Endothelial cell of umbilical vein (primary cell): ENCODE data around the gene SPTBN5. TPM values are rescaled to one million over a fixed set of nuclear protein-coding genes. Genes with fewer than 3 reads are reported as not detected.

Experiments
- BruUV-seq: library from RNA; stranded (reverse); fragments of 400-500 nt; replicated peaks from 2 replicates; lab custom pipeline; 2021; lab: Mats Ljungman, UMichigan
- CTCF ChIA-PET: fragments of 300-600, 350-600 bp; sonication (Branson Sonifier 250); formaldehyde crosslinking; loops from one replicate; lab custom pipeline; 2021; ENCODE audit warnings: antibody characterized with exemption, inconsistent platforms; lab: Charles Lee
- POLR2A ChIA-PET: fragments of 300-600, 350-600 bp; sonication (Branson Sonifier 250); formaldehyde crosslinking; loops from one replicate; lab custom pipeline; 2021; ENCODE audit warnings: antibody characterized with exemption, inconsistent platforms; lab: Charles Lee
- DNase-seq: peaks from one replicate; pipeline ENCODE4 v3.0.0-alpha.2; 2011; ENCODE audit warnings: low read depth, low spot score
- FAIRE-seq: peaks from 2 replicates; lab custom pipeline; 2011; peaks lifted over from hg19 to GRCh38; lab: Jason Lieb, UNC
- H2AFZ ChIP-seq: 2 replicates; pipeline ENCODE4 v1.6.0; 2012; ENCODE audit warnings: low read depth, low read length, control low read depth, inconsistent platforms
- H3K27ac ChIP-seq: 2 replicates; pipeline ENCODE4 v1.5.1; 2011; ENCODE audit warnings: low read depth, mild to moderate bottlenecking, control low read depth, low read length, moderate library complexity; ENCODE audit not compliant: insufficient read depth
- H3K27me3 ChIP-seq, 2 experiments: 2 replicates each; pipeline versions ENCODE4 v1.6.0 to v1.6.1; 2011; ENCODE audit warnings: low read length in 2 of 2, mixed read lengths in 1 of 2; ENCODE audit not compliant: control insufficient read depth in 2 of 2, insufficient read depth in 2 of 2
- H3K36me3 ChIP-seq, 2 experiments: 2 replicates in 1 of 2; 3 replicates in 1 of 2; pipeline ENCODE4 v1.5.1; 2011; ENCODE audit warnings: low read length in 2 of 2, mild to moderate bottlenecking in 1 of 2, moderate library complexity in 1 of 2; ENCODE audit not compliant: control insufficient read depth in 2 of 2, insufficient read depth in 2 of 2; ENCODE audit errors: extremely low read depth in 1 of 2
- H3K4me1 ChIP-seq: 3 replicates; pipeline ENCODE4 v1.5.1; 2011; ENCODE audit warnings: mild to moderate bottlenecking, low read length; ENCODE audit not compliant: control insufficient read depth, insufficient read depth; ENCODE audit errors: extremely low read depth
- H3K4me2 ChIP-seq: 2 replicates; pipeline ENCODE4 v1.6.1; 2011; ENCODE audit warnings: low read length, control low read depth, mixed read lengths; ENCODE audit not compliant: insufficient read depth
- H3K4me3 ChIP-seq, 3 experiments: fragments of 200-600 bp in 1 of 3; sonication (generic), shearing (Covaris generic) in 1 of 3; replicated peaks in 1 of 3; 2 replicates each; pipeline ENCODE4 v1.5.1; 2011 to 2016; ENCODE audit warnings: control low read depth in 3 of 3, low read length in 3 of 3, mild to moderate bottlenecking in 2 of 3, inconsistent platforms in 1 of 3, low read depth in 1 of 3, moderate library complexity in 1 of 3; ENCODE audit not compliant: insufficient read depth in 1 of 3
- H3K79me2 ChIP-seq: 2 replicates; pipeline ENCODE4 v1.6.0; 2012; ENCODE audit warnings: low read length, inconsistent platforms; ENCODE audit not compliant: control insufficient read depth, insufficient read depth
- H3K9ac ChIP-seq: replicated peaks from 2 replicates; pipeline ENCODE3; 2011; ENCODE audit warnings: low read length, control low read depth; ENCODE audit not compliant: insufficient read depth; ENCODE audit errors: extremely low read depth
- H3K9me1 ChIP-seq: replicated peaks from 3 replicates; pipeline ENCODE4 v1.6.0; 2011; ENCODE audit warnings: mild to moderate bottlenecking, low read length; ENCODE audit not compliant: control insufficient read depth, insufficient read depth; ENCODE audit errors: extremely low read depth
- H3K9me3 ChIP-seq: replicated peaks from 2 replicates; pipeline ENCODE4 v1.5.1; 2012; ENCODE audit warnings: low read length, inconsistent platforms; ENCODE audit not compliant: control insufficient read depth, insufficient read depth
- H4K20me1 ChIP-seq: replicated peaks from 2 replicates; pipeline ENCODE3; 2011; ENCODE audit warnings: mild to moderate bottlenecking, low read length; ENCODE audit not compliant: control insufficient read depth, insufficient read depth; ENCODE audit errors: extremely low read depth
- FOS ChIP-seq: IDR thresholded peaks from 2 replicates; pipeline ENCODE4 v1.6.1; 2011; ENCODE audit warnings: mild to moderate bottlenecking, low read length, moderate library complexity, borderline replicate concordance; ENCODE audit not compliant: insufficient read depth
- GATA2 ChIP-seq: IDR thresholded peaks from 2 replicates; pipeline ENCODE4 v1.7.0; 2011; ENCODE audit warnings: low read depth, mild to moderate bottlenecking, moderate library complexity, mixed read lengths, low read length; ENCODE audit not compliant: insufficient read length, insufficient read depth
- JUN ChIP-seq: IDR thresholded peaks from 2 replicates; pipeline ENCODE4 v1.6.1; 2011; ENCODE audit warnings: borderline replicate concordance, low read depth; ENCODE audit not compliant: insufficient read length, insufficient read depth
- MYC ChIP-seq: IDR thresholded peaks from one replicate; pipeline ENCODE4 v1.6.1; 2011; ENCODE audit warnings: mild to moderate bottlenecking, low read depth, low read length
- POLR2A ChIP-seq: IDR thresholded peaks from 2 replicates; pipeline ENCODE4 v1.6.1; 2012; ENCODE audit warnings: low read depth, mild to moderate bottlenecking, control low read depth, low read length
- POLR2AphosphoS5 ChIP-seq: IDR thresholded peaks from 2 replicates; pipeline ENCODE4 v1.6.1; 2012; ENCODE audit warnings: low read depth, mild to moderate bottlenecking, control low read depth, low read length, moderate library complexity; ENCODE audit not compliant: insufficient read depth
- dilution Hi-C: fragments of 300-500 bp; cut with MboI; formaldehyde crosslinking; loops from one replicate; pipeline ENCODE4 v1.15.0; 2019; ENCODE audit warnings: low sequenced_read_pairs; ENCODE audit not compliant: extremely low pct_ligation_motif_present
- intact Hi-C: fragments of 100-400 bp; cut with micrococcal nuclease; formaldehyde crosslinking; loops from one replicate; pipeline ENCODE4 v1.10.0; 2022
- polyA plus RNA-seq, 4 experiments: library from polyadenylated mRNA; depleted of rRNA in 3 of 4; stranded (reverse) in 3 of 4; unstranded in 1 of 4; fragments of >200 nt; gene quantifications; 2 replicates each; pipeline versions ENCODE4 v1.2.1 to v1.2.3, GENCODE V29; 2011 to 2012; ENCODE audit warnings: missing spikeins in 1 of 4
- total RNA-seq: library from RNA; stranded (reverse); gene quantifications from 2 replicates; pipeline ENCODE4 v1.2.3, GENCODE V29; 2021
- TF ChIP-seq, protein P1 (sequence below): IDR thresholded peaks from 2 replicates; pipeline ENCODE4 v1.6.1; 2011; ENCODE audit not compliant: insufficient read depth, insufficient read length
- TF ChIP-seq, protein P2 (sequence below), 2 donors: IDR thresholded peaks; 1 replicate in 1 of 2; 2 replicates in 1 of 2; pipeline ENCODE4 v1.5.1; 2011; ENCODE audit warnings: low read length in 2 of 2, mild to moderate bottlenecking in 2 of 2, moderate library complexity in 2 of 2, control low read depth in 1 of 2, inconsistent platforms in 1 of 2, low read depth in 1 of 2; ENCODE audit not compliant: insufficient read depth in 1 of 2; ENCODE audit errors: extremely low read depth in 1 of 2

SPTBN5 gene
- total and polyA plus RNA-seq, 2 donors (not counting 3 experiments of a cell fraction or from before 2014, with no cell fraction given) = 12.0 to 19.0 TPM

DNA sequence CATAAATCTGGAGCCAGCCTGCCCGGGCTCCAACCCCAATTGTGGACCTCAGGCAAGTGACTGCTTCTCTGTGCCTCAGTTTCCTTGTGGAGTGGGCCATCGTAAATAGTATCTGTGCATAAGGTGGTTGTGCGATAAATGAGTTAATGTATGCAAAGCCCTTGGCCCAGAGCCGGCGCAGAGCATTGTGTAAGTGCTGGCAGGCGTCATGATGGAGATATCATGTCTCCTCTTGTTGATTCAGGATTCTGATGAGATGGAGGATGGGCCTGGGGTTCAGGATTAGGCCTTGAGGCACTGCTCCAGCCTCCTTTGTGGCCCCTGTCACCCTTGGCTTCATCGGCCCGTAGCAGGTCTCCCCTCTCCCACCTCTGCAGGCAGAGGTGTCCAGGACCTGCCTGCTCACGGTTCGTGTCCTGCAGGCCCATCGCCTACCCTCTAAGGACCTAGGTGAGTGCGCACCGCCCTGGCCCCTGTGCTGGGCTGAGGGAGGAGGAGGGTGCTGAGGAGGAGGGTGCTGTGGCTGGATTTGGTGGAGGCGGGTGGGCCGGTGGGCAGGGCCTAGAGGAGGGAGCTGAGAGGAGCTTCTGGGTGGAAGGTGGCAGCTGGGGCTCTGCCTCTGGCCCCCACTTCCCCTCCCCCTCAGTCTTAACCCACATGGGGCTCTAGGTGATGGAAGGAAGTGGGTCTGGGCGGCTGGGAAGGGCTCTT, 53.9 kb downstream of the SPTBN5 start:
- Histone ChIP-seq H4K20me1 (no peaks in the 10 kb centered on the region), H3K9me1 (no peaks in the 10 kb centered on the region), H3K27ac (no peak overlapping the region), H2AFZ (no peak overlapping the region), H3K9ac (no peak overlapping the region), H3K4me1 (no peaks in the 10 kb centered on the region), H3K9me3 (no peaks in the 10 kb centered on the region), H3K27me3 (no peaks in the 10 kb centered on the region), H3K36me3 (peaks cover 0 to 2% of the 10 kb centered on the region in 2 experiments), H3K4me3 (no peak overlapping the region), H3K4me2 (no peak overlapping the region), H3K79me2 (no peaks in the 10 kb centered on the region)
- ChIA-PET CTCF (interaction anchor here (1.7 kb wide), 1 partner anchor 66 kb away, joined by 5 read pairs; the partner anchor contains the start of gene MAPKBP1), POLR2A (no interaction called here)
- DNase-seq = no peak
- TF ChIP-seq MYC = no peak
- TF ChIP-seq, protein P1, sequence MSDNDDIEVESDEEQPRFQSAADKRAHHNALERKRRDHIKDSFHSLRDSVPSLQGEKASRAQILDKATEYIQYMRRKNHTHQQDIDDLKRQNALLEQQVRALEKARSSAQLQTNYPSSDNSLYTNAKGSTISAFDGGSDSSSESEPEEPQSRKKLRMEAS = no peak
- no peak for TF ChIP-seq GATA2
- TF ChIP-seq FOS = no peak
- no peak for TF ChIP-seq POLR2A
- no peak for TF ChIP-seq POLR2AphosphoS5
- TF ChIP-seq, protein P2, sequence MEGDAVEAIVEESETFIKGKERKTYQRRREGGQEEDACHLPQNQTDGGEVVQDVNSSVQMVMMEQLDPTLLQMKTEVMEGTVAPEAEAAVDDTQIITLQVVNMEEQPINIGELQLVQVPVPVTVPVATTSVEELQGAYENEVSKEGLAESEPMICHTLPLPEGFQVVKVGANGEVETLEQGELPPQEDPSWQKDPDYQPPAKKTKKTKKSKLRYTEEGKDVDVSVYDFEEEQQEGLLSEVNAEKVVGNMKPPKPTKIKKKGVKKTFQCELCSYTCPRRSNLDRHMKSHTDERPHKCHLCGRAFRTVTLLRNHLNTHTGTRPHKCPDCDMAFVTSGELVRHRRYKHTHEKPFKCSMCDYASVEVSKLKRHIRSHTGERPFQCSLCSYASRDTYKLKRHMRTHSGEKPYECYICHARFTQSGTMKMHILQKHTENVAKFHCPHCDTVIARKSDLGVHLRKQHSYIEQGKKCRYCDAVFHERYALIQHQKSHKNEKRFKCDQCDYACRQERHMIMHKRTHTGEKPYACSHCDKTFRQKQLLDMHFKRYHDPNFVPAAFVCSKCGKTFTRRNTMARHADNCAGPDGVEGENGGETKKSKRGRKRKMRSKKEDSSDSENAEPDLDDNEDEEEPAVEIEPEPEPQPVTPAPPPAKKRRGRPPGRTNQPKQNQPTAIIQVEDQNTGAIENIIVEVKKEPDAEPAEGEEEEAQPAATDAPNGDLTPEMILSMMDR (IDR thresholded peaks at IDR 0.05; ENCODE audit: extremely low read depth in 1 of 2, insufficient read depth in 1 of 2, low read depth in 1 of 2, low read length in 2 of 2) = no peak
- no peak for TF ChIP-seq JUN
- no peak for FAIRE-seq
- BruUV-seq = no TSS peak
- dilution Hi-C loops = no loop called here
- intact Hi-C loops = no loop called here
